Limb (tissue), 2 donors: ENCODE measurements around the gene MND1.
A peak's percentile ranks its signal among the peaks of the same experiment; 100 is the strongest.
"Not testable (repeated sequence)": the region's sequence is repeated elsewhere in the genome, so short reads cannot be mapped to it uniquely, and the experiment has no call there.

Source experiments
- DNase-seq, 2 donors: peaks; one replicate each; pipeline ENCODE4 v3.0.0-alpha.2; 2016; ENCODE audit errors: extremely low spot score in 2 of 2

MND1 gene

GRCh38 chr4:153438916-153439756, 94.6 kb downstream of the MND1 start:
- no peak for DNase-seq

- no peak for DNase-seq
These were observed 95.3 kb downstream of the MND1 start for GRCh38 chr4:153439831-153440230.

GRCh38 chr4:153440475-153440874, 96.0 kb downstream of the MND1 start:
- no peak for DNase-seq

- DNase-seq, result no peak
These were observed 102.9 kb downstream of the MND1 start for GRCh38 chr4:153447175-153447905.

GRCh38 chr4:153448003-153448731, 103.7 kb downstream of the MND1 start:
- peak; percentile 38 to 67 for DNase-seq

- DNase-seq, result no peak
These were observed 104.8 kb downstream of the MND1 start for GRCh38 chr4:153449338-153449737.

- no peak for DNase-seq
These were observed 106.0 kb downstream of the MND1 start for GRCh38 chr4:153450544-153450917.

- not testable (repeated sequence) for DNase-seq
These were observed 106.7 kb downstream of the MND1 start for GRCh38 chr4:153451145-153451544.

- DNase-seq, result peak in 1 of 2 donors; percentile 46
These were observed 107.6 kb downstream of the MND1 start for GRCh38 chr4:153451911-153452657.

GRCh38 chr4:153452658-153453378, 108.3 kb downstream of the MND1 start:
- DNase-seq, result no peak

- no peak for DNase-seq
These were observed 108.9 kb downstream of the MND1 start for GRCh38 chr4:153453402-153453801.

- no peak for DNase-seq
These were observed 114.5 kb downstream of the MND1 start for GRCh38 chr4:153458969-153459368.

- DNase-seq, result not testable (repeated sequence)
These were observed 117.1 kb downstream of the MND1 start for GRCh38 chr4:153461549-153461948.

GRCh38 chr4:153464068-153464467, 119.6 kb downstream of the MND1 start:
- no peak for DNase-seq
